NOMO-1 treated with dmso at 0.1 percent for 144 hours (cell line): Measurements from ENCODE around the gene TMEM209.
"Not testable (repeated sequence)": the region's sequence is repeated elsewhere in the genome, so short reads cannot be mapped to it uniquely, and the experiment has no call there.

Experiments used
- DNase-seq: peaks from one replicate; lab custom pipeline; 2025; ENCODE audit not compliant: unreplicated experiment; lab: John Stamatoyannopoulos, UW

Gene TMEM209

DNA sequence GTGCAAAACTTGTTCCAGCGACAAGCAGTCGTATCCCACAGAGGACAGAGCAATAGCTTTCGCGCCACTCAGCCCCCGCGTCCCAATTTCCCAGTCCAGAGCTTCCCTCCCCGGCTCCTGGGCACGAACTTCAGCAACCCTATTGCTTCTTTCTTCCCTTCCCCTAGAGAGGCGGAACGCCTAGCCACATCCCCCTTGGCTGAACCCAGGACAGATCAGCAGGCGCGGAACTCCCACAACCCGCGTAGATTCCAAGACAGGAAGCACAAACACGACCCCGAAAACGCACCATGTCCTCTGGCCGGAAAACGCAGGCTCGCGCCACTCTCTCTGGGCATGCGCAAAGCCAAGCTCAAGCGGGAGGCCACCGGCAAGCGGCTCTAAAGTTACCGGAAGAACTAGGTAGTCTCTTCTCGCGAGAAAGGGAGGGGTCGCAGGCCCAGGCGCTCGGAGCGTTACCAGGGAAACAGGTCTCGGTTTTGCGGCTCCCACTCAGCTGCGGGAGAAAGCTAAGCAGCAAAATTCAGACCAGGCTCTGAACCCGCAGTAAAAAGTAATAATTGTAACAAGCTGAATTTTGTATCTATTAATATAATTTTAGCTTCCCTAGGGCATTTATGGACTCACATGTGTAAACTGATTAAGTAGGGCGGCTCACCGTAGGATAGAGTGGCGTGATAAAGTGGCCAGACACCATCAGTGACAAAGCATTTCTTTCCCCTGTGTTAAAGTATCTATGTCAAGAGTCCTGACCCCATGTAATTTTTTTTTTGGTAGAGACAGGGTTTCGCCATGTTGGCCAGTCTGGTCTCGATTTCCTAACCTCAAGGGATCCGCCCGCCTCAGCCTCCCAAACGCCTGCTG, at the start of gene TMEM209:
TSS of gene TMEM209 (minus strand) at position 323 of the 864 bp plus-strand sequence. CDS start at position 292, 31 bp downstream.
- peak; percentile 84 for DNase-seq

- DNase-seq: no peak
These were observed 49.3 kb upstream of the TMEM209 start for GRCh38 chr7:130254555-130254954.

DNA sequence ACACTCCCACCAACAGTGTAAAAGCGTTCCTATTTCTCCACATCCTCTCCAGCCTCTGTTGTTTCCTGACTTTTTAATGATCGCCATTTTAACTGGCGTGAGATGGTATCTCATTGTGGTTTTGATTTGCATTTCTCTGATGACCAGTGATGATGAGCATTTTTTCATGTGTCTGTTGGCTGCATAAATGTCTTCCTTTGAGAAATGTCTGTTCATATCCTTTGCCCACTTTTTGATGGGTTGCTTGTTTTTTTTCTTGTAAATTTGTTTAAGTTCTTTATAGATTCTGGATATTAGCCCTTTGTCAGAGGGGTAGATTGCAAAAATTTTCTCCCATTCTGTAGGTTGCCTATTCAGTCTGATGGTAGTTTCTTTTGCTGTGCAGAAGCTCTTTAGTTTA, 44.4 kb upstream of the TMEM209 start:
- DNase-seq: not testable (repeated sequence)

DNA sequence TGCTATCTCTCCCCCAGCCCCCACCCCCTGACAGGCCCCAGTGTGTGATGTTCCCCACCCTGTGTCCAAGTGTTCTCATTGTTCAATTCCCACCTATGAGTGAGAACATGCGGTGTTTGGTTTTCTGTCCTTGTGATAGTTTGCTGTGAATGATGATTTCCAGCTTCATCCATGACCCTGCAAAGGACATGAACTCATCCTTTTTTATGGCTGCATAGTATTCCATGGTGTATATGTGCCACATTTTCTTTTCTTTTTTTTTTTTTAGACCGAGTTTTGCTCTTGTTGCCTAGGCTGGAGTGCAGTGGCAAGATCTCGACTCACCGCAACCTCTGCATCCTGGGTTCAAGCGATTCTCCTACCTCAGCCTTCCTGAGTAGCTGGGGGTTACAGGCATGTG, 43.6 kb upstream of the TMEM209 start:
- DNase-seq: not testable (repeated sequence)

DNA sequence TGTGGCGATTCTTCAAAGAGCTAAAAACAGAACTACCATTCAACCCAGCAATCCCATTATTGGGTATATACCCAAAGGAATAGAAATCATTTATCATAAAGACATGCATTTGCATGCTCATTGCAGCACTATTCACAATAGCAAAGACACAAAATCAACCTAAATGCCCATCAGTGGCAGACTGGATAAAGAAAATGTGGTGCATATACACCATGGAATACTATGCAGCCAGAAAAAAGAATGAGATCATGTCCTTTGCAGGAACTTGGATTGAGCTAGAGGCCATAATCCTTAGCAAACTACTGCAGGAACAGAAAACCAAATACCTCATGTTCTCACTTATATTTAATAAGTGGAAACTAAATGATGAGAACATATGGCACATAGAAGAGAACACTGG, 41.3 kb upstream of the TMEM209 start:
- DNase-seq: not testable (repeated sequence)

DNA sequence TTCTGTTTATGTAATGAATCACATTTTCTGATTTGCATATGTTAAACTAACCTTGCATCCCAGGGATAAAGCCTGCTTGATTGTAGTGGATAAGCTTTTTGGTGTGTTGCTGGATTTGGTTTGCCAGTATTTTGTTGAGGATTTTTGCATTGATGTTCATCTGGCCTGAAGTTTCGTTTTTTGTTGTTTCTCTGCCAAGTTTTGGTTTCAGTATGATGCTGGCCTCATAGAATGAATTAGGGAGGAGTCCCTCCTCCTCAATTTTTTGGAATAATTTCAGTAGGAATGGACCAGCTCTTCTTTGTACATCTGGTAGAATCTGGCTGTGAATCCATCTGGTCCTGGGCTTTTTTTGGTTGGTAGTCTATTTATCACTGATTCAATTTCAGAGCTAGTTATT, 38.3 kb upstream of the TMEM209 start:
- DNase-seq: not testable (repeated sequence)

- no peak for DNase-seq
These were observed 37.2 kb upstream of the TMEM209 start for GRCh38 chr7:130242198-130243014.

DNA sequence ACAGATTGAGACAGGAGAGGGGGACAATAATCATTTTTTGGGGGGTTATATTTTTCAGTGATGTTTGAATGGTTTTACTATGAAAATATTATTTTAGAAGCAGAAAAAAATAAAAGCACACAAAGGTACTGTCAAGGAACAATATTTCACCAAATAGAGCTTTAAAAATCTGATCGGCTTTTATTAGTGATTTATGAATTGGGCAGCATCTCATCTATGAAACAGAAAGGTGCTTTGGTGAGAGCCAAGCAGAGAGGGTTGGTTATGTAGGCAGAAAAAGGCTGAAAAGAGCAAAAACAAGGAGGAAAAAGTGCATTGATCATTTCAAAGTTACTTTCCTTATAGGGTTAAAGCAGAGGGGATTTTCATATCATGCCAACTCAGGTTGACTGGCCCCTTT, 35.0 kb upstream of the TMEM209 start:
- no peak for DNase-seq

- DNase-seq: not testable (repeated sequence)
These were observed 31.2 kb upstream of the TMEM209 start for GRCh38 chr7:130236361-130236760.

GRCh38 chr7:130234078-130234477, 28.9 kb upstream of the TMEM209 start:
- no peak for DNase-seq

GRCh38 chr7:130232209-130232608, 27.0 kb upstream of the TMEM209 start:
- DNase-seq: no peak

GRCh38 chr7:130231792-130232191, 26.6 kb upstream of the TMEM209 start:
- DNase-seq: no peak

- not testable (repeated sequence) for DNase-seq
These were observed 24.8 kb upstream of the TMEM209 start for GRCh38 chr7:130229981-130230380.

GRCh38 chr7:130228840-130229502, 23.8 kb upstream of the TMEM209 start:
- DNase-seq: peak; percentile 35

- no peak for DNase-seq
These were observed 22.8 kb upstream of the TMEM209 start for GRCh38 chr7:130227883-130228575.

- no peak for DNase-seq
These were observed 21.1 kb upstream of the TMEM209 start for GRCh38 chr7:130226333-130226732.

- not testable (repeated sequence) for DNase-seq
These were observed 19.7 kb upstream of the TMEM209 start for GRCh38 chr7:130224923-130225322.

DNA sequence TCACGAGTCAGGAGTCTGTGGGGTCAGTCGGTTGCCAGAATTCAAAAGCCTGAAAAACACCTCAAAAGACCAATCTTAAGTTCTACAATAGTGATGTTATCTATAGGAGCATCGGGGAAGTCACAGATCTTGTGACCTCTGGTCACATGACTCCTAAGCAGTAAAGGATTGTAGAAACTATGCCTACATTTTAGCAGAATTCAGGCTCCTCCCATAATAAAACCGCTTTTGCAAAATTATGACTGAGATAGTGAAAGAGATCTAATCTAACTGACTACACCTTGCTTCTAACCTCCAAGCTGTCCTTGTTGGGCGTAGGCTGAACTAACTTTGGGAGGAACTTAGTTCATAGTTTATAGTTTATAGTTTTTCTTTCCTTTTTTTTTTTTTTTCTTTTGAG, 19.0 kb upstream of the TMEM209 start:
- DNase-seq: no peak

DNA sequence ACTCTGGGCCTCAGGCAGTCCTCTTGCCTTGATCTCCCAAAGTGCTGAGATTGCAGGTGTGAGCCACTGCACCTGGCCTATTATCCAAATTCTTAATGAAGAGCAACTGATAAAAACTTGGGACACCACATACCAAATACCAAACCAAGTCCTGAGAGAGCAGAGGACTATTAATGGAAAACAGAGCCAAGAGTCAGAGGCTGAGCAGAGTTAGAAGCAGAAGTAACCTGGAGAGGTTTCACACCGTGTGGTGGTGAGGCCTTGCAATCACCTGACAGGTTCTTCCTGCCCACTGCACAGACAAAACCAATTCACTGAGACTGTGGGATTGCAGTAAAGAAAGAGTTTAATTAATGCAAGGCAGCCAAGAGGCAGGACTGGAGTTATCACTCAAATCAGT, 18.4 kb upstream of the TMEM209 start:
- DNase-seq: no peak

GRCh38 chr7:130221746-130222145, 16.5 kb upstream of the TMEM209 start:
- DNase-seq: no peak

- DNase-seq: no peak
These were observed 14.7 kb upstream of the TMEM209 start for GRCh38 chr7:130219871-130220270.
